Activated gamma-delta T cell treated with anti-CD3 and anti-CD28 coated beads, Interleukin-2, amount 50 U/mL, for 16 hours (primary cell): Measurements from ENCODE around the gene SCMH1.

Source experiments
- DNase-seq: peaks from one replicate; pipeline ENCODE4 v3.0.0-alpha.2; 2020; ENCODE audit warnings: low read depth

SCMH1 gene

DNA sequence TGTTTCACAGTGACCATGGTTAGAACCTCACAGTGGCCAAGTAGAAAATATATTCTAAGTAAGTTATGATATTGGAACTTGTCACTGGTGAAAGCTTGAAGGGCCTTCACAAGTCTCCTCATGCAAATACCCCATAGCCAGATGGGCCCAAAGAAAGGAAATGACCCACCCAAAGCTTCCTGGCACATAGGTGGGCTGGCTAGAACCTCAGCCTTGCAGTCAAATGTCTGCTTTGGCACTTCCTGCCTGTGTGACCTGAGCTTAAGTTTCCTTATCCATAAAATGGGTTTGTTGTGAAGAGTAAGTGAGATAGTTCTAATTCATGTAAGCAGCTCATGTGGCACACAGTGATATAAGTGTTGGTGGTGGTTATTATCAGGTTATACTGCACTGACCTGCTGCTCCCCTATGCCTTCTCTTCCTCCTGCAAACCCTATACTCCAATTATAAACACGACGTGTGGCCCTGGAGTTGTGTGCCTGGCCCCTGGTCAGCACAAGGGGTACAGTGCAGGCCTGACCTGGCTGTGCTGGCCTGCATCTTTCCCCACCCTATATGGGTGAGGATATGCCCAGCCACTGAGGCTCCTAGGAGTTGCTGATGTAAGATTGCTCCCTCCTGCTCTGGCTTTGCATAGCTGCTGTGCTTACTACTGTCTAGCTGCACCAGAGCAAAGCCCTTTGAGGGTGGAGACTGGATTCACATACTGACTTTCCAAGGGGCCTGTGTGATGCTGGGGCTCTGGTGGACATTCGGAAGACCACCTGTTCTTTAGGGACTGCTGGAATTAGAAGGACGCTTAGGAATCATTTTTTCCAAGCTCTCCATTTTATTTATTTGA lies 215.9 kb downstream of the SCMH1 start:
- no peak for DNase-seq

GRCh38 chr1:41024953-41025352 lies 217.2 kb downstream of the SCMH1 start:
- DNase-seq: no peak

DNA sequence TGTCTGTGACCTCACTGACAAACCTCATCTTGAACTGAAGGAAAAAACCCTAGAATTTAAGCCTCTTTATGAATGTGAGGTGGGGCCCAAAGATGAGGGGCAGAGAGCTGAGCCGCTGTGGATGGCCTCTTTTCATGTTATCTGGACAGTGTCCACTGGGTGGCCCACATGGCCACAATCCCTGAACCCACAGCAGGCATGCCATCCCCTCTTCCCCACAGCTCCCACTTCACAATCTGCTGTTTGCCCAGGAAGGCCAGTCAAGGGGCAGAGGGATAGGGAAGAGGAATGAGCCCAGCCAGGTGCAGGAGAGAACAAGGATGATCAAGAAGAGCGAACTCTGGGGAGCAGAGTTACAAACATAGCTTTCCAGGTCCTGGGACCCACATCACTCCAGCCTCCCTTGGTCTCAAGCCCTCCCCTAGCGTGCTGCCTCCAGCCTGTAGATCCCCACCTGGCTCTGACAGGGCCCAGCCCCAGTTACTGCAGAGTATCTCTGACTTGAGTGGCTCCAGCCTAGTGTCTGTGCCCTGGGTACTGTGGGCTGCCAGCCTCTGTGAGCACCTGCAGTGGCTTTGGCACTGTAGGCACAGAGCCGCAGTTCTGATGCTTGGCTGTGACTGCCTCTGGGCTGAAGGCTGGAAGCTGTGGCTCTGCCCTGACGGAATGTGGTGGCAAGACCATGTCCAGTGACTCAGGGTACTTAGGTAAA lies 218.7 kb downstream of the SCMH1 start:
- DNase-seq: no peak

GRCh38 chr1:41022424-41022823 lies 219.7 kb downstream of the SCMH1 start:
- DNase-seq: no peak

GRCh38 chr1:41021526-41022308 lies 220.4 kb downstream of the SCMH1 start, which contains the start of gene SLFNL1:
Gene SLFNL1 (minus strand): TSS chr1:41021725. CDS start chr1:41020660, 1,065 bp downstream.
- no peak for DNase-seq

- DNase-seq: no peak
Measured at GRCh38 chr1:41020654-41021053, 221.5 kb downstream of the SCMH1 start.

DNA sequence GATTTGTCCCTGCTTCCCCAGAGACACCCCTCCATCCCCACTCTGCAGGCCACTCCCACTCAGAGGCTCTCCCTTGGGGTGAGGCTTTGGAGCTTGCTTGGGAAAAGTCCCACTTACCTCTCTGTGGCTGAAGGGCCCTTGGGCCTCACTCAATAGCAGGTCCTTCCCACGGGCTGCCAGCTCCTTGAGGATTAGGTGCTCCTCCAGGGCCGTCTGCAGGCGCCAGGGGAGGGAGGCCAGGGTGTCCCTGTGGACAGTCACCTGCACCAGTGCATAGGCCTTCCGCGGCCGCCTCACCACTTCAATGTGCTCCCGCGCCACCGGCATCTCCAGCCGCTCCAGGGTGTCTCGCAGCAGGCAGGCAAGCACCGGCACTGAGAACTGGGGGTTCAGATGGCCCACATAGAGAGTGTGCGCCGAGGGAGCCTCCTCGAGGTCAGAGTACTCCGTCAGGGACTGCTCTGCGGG lies 222.0 kb downstream of the SCMH1 start:
- no peak for DNase-seq

- no peak for DNase-seq
Measured at GRCh38 chr1:41019353-41019745, 222.8 kb downstream of the SCMH1 start.

DNA sequence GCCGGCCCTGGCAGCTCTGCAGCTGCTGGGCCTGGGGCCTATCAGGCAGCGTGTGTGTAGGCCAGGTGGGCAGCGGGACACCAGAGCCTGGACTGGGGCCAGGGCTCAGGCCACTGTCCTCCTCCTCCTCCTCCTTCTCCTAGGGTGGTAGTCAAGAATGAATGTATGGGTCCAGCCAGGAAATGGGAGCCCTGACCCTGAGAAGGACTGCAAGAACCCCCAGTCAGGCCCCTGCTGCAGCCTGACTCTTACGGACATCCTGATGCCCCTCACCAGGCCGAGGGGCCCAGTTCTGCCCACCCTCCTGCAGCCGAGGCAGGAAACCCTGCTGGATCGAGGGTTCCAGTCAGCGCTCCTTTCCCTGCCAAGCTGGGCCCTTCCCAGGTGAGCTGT lies 224.1 kb downstream of the SCMH1 start:
- DNase-seq: no peak

- no peak for DNase-seq
Measured at GRCh38 chr1:41017141-41018017, 224.7 kb downstream of the SCMH1 start.

GRCh38 chr1:41015897-41016470 lies 226.1 kb downstream of the SCMH1 start:
- DNase-seq: no peak

GRCh38 chr1:41015281-41015896 lies 226.7 kb downstream of the SCMH1 start:
- DNase-seq: no peak

GRCh38 chr1:41014871-41015270 lies 227.2 kb downstream of the SCMH1 start:
- DNase-seq: no peak

DNA sequence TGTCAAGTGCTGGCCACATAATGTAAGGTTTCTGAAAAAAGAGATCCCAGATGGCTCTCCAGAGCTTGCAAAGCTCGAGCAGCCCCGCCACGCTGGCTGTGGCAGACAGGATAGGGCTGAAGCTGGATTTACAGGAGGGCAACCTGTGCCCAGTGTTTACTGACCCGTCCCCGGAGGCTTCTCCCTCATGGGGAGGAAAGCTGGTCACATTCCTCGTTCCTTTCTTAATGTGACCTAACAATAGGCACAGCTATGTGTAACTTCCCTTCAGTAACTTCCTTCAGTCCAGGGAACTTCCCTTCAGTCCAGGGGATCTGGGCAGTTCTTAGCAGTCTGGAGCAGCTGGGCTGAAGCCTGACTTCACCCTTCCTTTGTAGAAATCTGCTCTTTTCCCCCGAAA lies 228.3 kb downstream of the SCMH1 start:
- no peak for DNase-seq

GRCh38 chr1:41013024-41013423 lies 229.1 kb downstream of the SCMH1 start:
- no peak for DNase-seq

- DNase-seq: no peak
Measured at GRCh38 chr1:41010345-41010744, 231.8 kb downstream of the SCMH1 start.

- DNase-seq: no peak
Measured at GRCh38 chr1:41009466-41009865, 232.6 kb downstream of the SCMH1 start.

DNA sequence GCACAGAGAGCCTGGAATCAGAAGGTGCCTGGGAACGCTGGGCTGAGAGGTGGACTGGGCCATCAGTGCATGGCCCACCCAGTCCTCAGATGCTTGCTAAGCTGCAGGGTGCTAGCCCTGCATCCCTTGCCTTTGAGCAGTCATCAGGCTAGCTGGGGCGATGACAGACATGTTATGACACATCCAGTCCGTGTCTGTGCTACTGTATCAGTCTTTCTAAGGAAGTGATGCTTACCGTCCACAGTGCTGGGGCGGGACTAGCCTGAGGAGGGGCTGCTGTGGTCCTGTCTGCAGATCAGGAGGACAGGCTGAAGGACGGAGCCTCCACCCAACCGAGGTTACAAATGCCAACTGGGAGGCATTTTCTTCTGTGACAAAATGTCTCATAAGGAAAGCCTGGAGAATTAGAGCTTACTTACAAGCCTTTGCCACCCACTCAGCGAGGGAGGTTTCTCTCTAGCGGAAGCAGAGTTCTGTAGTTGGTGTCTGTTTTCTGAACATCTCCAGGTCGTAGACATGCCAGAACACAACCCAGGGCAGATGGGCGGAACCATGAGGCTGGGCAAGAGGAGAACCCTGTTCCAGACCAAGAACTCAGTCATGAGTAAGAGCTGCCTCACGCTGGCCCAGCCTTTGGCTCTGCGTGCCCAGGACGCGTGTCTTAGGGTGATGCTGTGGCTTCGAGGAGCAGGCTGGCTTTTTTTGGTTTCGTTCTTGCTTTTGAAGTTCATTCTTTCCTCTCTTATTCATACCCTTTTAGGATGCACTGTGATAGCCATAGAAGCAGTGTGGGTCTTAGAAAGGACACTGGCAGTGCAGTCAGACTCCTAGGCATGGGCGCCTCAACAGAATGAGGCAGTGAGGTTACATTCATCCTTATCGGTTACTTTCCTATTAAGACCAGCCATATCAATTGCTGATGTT lies 234.9 kb downstream of the SCMH1 start:
- no peak for DNase-seq

DNA sequence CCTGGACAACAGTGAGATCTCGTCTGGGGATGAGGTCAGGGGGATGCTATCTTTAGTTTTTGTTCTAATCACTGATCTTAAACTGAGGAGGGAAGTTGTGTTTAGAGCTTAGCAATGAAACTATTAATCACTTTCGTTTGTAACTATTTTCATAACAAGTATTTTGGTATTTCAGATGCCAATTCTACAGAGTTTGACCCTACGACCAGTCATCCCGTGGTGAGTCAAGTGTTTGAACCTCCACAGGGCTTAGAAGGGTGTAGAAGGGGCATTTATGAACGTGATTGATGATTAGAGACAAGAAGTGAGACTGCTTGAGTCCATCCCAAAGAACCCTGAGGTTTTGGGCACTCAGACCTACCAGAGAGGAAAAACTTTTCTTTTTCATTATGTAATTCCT lies 236.2 kb downstream of the SCMH1 start:
- no peak for DNase-seq
